HUES6 (cell line): Measurements from ENCODE around the gene NFATC3.

Experiments used
- H3K27ac ChIP-seq: 2 replicates; pipeline ENCODE4 v1.7.0; 2013; ENCODE audit warnings: low read depth, mild to moderate bottlenecking, low read length, inconsistent platforms
- H3K27me3 ChIP-seq: 2 replicates; pipeline ENCODE4 v1.6.1; 2013; ENCODE audit warnings: low read length; ENCODE audit not compliant: control insufficient read depth, insufficient read depth
- H3K36me3 ChIP-seq: 2 replicates; pipeline ENCODE4 v1.6.1; 2013; ENCODE audit warnings: low read length; ENCODE audit not compliant: control insufficient read depth, insufficient read depth
- H3K4me1 ChIP-seq: 2 replicates; pipeline ENCODE4 v1.6.1; 2013; ENCODE audit warnings: low read length; ENCODE audit not compliant: control insufficient read depth, insufficient read depth
- H3K4me3 ChIP-seq: 2 replicates; pipeline ENCODE4 v1.5.1; 2013; ENCODE audit warnings: low read depth, low read length
- H3K9ac ChIP-seq: one replicate; pipeline ENCODE4 v1.6.1; 2013; ENCODE audit warnings: mild to moderate bottlenecking, low read length
- H3K9me3 ChIP-seq: 2 replicates; pipeline ENCODE4 v1.6.1; 2013; ENCODE audit warnings: low read depth, low read length; ENCODE audit not compliant: control insufficient read depth, insufficient read depth

The NFATC3 gene

DNA sequence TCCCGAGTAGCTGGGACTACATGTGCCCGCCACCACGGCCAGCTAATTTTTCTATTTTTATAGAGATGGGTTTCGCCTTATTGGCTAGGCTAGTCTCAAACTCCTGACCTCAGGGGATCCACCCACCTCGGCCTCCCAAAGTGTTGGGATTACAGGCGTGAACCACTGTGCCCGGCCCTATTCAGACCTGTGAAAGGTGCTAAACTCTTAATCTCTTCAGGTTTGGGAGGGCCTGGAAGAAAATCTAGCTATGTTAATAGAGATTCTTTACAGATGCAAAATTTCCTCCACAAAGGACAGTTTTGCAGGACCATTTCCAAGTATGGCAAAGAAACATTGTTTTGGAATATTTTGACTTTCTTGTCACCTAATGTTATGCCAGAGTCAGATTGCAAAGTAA is 156.9 kb downstream of the NFATC3 start:
- Histone ChIP-seq H3K9ac (no peak overlapping the region), H3K36me3 (no peaks in the 10 kb centered on the region), H3K9me3 (no peaks in the 10 kb centered on the region), H3K27ac (no peak overlapping the region), H3K4me1 (peaks cover 12% of the 10 kb centered on the region; the same call in 1 of the 2 replicates), H3K4me3 (no peak overlapping the region), H3K27me3 (peaks cover 14% of the 10 kb centered on the region)

DNA sequence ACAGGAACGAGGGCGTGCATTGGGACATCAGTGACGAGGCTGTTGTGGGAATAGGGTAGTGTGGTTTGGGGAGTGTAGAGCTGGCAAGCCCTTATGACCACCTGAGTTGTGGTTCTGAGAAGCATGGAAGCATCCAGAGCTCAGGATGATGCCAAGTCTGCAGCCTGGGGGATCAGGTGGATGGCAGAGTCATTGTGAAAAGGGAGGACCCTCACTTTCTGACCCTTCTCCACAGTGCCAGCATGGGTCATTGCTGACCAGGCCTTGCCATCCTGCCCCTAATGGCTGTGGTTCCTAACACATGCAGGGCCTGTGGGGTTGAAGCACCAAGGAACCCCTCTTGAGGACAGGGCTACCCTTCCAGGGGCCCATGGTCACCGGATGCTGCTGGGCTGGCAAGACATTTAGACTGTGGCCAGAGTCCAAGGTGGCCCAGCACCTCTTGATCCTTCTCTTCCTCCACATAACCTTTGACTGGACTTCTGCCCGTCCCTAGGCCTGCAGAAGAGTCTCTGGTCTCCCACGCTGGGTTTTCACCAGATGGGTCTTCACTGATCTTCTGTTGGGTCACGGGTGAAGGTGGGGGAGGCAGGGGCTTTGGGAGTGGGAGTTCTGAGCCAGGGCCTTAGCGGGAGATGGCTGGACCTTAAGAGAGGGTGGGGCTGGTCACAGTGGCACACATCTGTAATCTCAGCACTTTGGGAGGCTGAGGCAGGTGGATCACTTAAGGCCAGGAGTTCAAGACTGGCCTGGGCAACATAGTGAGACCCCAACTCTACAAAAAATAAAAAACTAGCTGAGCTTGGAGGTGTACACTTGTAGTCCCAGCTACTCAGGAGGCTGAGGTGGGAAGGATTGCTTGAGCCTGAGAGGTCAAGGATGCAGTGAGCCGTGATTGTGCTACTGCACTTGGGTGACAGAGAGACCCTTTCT is 158.0 kb downstream of the NFATC3 start:
- Histone ChIP-seq H3K36me3 (no peaks in the 10 kb centered on the region), H3K4me1 (peaks cover 12% of the 10 kb centered on the region; the same call in 1 of the 2 replicates), H3K27me3 (peaks cover 14% of the 10 kb centered on the region), H3K27ac (no peak overlapping the region), H3K4me3 (no peak overlapping the region), H3K9me3 (no peaks in the 10 kb centered on the region), H3K9ac (no peak overlapping the region)

DNA sequence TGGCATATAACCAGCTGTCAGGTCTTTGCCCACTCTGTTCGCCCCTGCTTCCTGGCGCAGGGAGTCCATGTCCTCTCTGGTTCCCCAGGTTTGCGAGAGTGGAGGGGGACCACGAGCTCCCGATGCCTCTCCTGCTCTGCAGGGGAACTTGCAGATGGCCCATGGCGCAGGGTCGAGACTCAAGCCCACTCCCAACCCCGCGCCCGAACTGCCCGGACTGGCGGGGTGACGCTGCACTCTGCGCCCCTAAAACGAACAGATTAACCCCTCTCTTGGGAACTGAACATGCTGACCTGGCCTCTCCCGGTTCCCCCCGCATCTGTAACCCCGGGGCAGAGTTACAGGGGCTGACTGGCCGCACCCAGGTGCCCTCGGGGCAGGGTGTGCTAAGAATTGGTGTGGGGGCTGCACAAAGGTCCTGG is 159.3 kb downstream of the NFATC3 start:
- Histone ChIP-seq H3K27me3 (peaks cover 14% of the 10 kb centered on the region), H3K9ac (peak overlapping the region; percentile 29), H3K4me1 (peaks cover 12% of the 10 kb centered on the region; the same call in 1 of the 2 replicates), H3K9me3 (no peaks in the 10 kb centered on the region), H3K36me3 (0 out of 2 replicates have a peak, but pooled peaks cover 3% of the 10 kb centered on the region), H3K4me3 (peak overlapping the region; percentile 89), H3K27ac (no peak overlapping the region)

DNA sequence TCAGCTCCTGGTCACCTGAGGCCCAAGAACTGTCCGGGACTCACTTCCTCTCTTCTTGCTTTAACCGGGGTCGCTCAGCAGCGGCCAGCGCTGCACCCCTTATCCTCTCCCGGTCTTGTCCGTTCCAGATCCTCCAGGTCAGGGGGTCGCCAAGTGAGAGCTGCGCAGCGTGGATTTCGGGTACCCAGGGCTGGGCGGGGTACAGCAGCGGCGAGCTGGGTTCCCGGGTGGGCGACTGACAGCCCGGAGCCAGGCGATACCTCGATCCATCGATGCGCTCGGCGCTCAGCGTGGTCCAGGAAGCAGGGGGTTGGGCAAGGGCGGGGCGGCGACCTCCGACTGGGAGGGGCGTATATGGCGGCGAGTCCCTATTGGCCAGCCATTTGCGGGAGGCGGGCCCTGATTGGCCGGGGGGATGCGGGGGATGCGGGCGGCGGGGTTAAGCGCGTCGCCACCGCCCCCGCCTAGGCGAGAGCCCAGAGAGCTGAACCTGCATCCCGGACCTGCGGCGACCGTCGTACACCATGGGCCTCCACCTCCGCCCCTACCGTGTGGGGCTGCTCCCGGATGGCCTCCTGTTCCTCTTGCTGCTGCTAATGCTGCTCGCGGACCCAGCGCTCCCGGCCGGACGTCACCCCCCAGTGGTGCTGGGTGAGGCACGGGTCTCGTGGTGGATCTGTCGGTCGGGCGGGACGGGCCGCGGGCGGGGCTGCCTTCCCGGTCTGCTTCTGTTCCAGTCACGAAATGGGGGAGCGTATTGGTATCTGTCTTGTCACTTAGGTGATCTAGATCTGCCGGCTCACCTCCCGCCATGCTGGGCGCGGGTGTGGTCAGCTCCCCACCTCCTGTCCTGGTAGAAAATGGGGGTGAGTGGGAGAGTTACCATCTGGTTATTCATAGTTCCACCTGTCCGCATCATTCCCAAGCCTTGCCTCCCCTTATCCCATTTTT is 160.0 kb downstream of the NFATC3 start, which contains the start of gene PLA2G15:
Gene PLA2G15 (plus strand): TSS at position 471 of the 951 bp plus-strand sequence. CDS start 54 bp downstream, at position 525.
- Histone ChIP-seq H3K4me3 (peak within 1 kb of the TSS; percentile 89), H3K36me3 (0 out of 2 replicates have a peak, but pooled peaks cover 3% of the 10 kb centered on the region), H3K4me1 (peaks cover 12% of the 10 kb centered on the region; the same call in 1 of the 2 replicates), H3K9me3 (no peaks in the 10 kb centered on the region), H3K9ac (peak within 1 kb of the TSS; percentile 57), H3K27ac (no peak within 1 kb of the TSS), H3K27me3 (peaks cover 14% of the 10 kb centered on the region)

DNA sequence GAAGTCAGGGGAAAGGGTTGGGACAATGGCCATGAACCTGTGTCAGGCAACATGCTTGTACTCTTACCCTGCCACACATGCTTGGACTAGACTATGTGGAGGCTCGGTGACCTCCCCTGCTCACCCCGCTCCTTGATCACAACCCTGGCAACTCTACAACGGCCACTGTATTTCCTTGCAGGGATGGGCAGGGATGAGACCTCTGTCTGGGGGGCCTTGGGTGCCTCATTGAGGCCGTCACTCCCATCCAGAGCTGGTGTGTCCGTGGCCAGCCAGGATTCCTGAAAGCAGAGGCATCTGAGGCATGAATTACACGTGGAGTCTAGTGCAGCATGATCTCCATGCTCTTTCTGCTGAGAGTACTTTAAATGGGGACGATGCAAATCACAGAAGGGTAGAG is 161.0 kb downstream of the NFATC3 start:
- no peak overlapping the region for H3K9ac ChIP-seq
- peaks cover 14% of the 10 kb centered on the region for H3K27me3 ChIP-seq
- H3K36me3 ChIP-seq = 0 out of 2 replicates have a peak, but pooled peaks cover 3% of the 10 kb centered on the region
- no peaks in the 10 kb centered on the region for H3K9me3 ChIP-seq
- H3K27ac ChIP-seq = no peak overlapping the region
- H3K4me1 ChIP-seq = peaks cover 12% of the 10 kb centered on the region; the same call in 1 of the 2 replicates
- peak overlapping the region; percentile 89 for H3K4me3 ChIP-seq

DNA sequence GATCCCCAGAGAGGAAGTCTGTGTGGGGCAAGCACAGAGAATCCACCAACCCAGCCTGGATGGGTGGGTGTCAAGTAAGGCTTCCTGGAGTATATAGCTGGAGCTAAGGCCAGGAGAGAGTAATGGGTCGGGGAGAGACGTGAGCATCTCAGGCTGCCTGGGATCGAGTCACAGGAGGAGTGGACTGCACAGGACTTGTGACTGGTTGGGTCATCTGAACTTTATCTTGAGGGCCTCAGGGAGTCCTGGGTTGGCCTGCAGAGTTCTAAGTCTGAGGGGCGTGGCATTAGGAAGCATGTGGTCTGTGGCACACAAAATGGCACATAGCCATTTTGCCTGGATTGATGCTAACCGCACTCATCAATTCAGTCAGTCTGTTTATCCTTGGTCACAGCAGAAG is 161.5 kb downstream of the NFATC3 start:
- Histone ChIP-seq H3K4me3 (no peak overlapping the region), H3K36me3 (0 out of 2 replicates have a peak, but pooled peaks cover 3% of the 10 kb centered on the region), H3K4me1 (peaks cover 12% of the 10 kb centered on the region; the same call in 1 of the 2 replicates), H3K27ac (no peak overlapping the region), H3K27me3 (peaks cover 14% of the 10 kb centered on the region), H3K9ac (no peak overlapping the region), H3K9me3 (no peaks in the 10 kb centered on the region)

DNA sequence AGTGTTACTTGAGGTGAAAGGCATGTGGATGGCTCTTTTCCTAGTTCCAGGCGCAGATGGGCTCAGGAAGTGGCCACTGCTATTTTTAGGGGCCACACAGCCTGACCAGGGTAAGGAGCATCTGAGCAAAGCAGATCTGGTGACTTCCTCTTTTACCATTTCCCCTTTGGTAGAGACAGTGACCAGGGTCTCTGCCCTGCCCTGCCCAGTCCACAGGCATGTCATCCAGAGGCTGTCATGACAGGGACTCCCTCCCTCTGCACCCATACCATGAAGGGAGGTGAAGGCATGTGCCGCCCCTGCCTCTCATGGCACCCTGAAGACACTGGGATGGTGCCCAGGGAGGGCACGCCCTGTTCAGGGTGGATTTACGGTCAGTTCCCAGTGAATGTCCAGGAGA is 162.2 kb downstream of the NFATC3 start:
- Histone ChIP-seq H3K36me3 (0 out of 2 replicates have a peak, but pooled peaks cover 3% of the 10 kb centered on the region), H3K27me3 (peaks cover 14% of the 10 kb centered on the region), H3K4me1 (peaks cover 12% of the 10 kb centered on the region; the same call in 1 of the 2 replicates), H3K27ac (no peak overlapping the region), H3K9me3 (no peaks in the 10 kb centered on the region), H3K9ac (no peak overlapping the region), H3K4me3 (no peak overlapping the region)

DNA sequence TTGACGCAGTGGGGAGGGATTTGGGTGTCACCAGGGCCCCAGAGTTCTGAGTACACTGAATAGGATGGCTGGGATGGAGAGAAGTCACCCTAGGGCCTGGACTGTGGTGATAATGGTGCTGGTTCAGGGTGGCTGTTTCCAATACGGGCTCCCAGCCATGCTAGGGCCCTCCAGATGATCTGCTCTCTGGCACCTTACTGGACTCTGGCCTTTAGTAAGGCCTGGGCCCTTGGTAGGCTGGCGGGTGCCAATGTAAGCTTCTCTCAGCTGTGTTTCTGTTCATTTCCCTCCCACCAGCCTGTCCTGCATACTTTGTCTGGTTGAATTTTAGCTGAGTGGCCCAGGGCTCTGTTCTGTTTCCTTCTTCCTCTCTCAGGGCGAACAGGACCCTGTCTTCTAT is 162.8 kb downstream of the NFATC3 start:
- Histone ChIP-seq H3K27me3 (peaks cover 14% of the 10 kb centered on the region), H3K36me3 (0 out of 2 replicates have a peak, but pooled peaks cover 3% of the 10 kb centered on the region), H3K9me3 (no peaks in the 10 kb centered on the region), H3K27ac (no peak overlapping the region), H3K4me3 (no peak overlapping the region), H3K4me1 (peaks cover 12% of the 10 kb centered on the region; the same call in 1 of the 2 replicates), H3K9ac (no peak overlapping the region)

DNA sequence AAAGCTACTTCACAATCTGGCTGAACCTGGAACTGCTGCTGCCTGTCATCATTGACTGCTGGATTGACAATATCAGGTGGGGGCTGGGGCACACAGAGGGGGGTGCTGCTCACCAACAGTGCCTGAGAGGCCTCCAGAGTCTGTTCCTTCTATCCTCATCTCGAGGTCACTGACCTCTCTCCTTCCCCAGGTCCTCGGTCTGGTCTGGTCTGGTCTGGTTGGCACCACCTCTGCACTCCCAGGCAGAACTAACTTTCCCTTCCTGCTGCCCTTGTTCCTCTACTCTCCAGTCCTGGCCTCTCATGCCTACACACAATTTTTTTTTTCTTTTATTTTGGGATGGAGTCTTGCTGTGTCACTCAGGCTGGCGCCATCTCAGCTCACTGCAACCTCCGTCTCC is 164.2 kb downstream of the NFATC3 start:
- H3K27me3 ChIP-seq = peaks cover 11% of the 10 kb centered on the region
- peaks cover 9% of the 10 kb centered on the region; the same call in 1 of the 2 replicates for H3K4me1 ChIP-seq
- no peak overlapping the region for H3K9ac ChIP-seq
- H3K4me3 ChIP-seq = no peak overlapping the region
- H3K27ac ChIP-seq = no peak overlapping the region
- H3K36me3 ChIP-seq = 0 out of 2 replicates have a peak, but pooled peaks cover 3% of the 10 kb centered on the region
- no peaks in the 10 kb centered on the region for H3K9me3 ChIP-seq

DNA sequence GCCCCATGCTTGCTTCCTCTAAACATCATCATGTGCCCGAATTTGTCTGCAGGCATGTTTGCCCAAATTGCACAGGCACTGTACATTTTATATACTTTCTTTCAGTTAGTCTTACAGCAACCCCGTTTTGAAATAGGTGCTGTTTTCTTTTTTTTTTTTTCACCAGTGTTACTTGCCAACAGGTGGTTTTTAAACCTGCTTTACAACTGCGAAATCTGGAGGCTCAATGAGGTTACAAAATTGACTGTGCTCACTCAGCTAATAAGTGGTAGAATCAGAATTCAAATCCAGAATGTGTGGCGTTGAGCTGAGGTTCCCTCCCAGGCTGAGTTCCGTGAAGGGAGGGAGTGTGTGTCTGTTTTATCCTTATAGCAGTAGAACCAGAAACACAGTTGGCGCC is 165.8 kb downstream of the NFATC3 start:
- Histone ChIP-seq H3K9me3 (no peaks in the 10 kb centered on the region), H3K27ac (no peak overlapping the region), H3K4me1 (peaks cover 3% of the 10 kb centered on the region; the same call in 1 of the 2 replicates), H3K9ac (no peak overlapping the region), H3K27me3 (peaks cover 2% of the 10 kb centered on the region), H3K4me3 (no peak overlapping the region), H3K36me3 (0 out of 2 replicates have a peak, but pooled peaks cover 9% of the 10 kb centered on the region)
